Endothelial cell of umbilical vein (primary cell): Measurements from ENCODE around the gene GSPT1. TPM values are rescaled to one million over a fixed set of nuclear protein-coding genes. Genes with fewer than 3 reads are reported as not detected.

Source experiments
- BruUV-seq: library from RNA; stranded (reverse); fragments of 400-500 nt; replicated peaks from 2 replicates; lab custom pipeline; 2021; lab: Mats Ljungman, UMichigan
- CTCF ChIA-PET: fragments of 300-600, 350-600 bp; sonication (Branson Sonifier 250); formaldehyde crosslinking; loops from one replicate; lab custom pipeline; 2021; ENCODE audit warnings: antibody characterized with exemption, inconsistent platforms; lab: Charles Lee
- POLR2A ChIA-PET: fragments of 300-600, 350-600 bp; sonication (Branson Sonifier 250); formaldehyde crosslinking; loops from one replicate; lab custom pipeline; 2021; ENCODE audit warnings: antibody characterized with exemption, inconsistent platforms; lab: Charles Lee
- DNase-seq: peaks from one replicate; pipeline ENCODE4 v3.0.0-alpha.2; 2011; ENCODE audit warnings: low read depth, low spot score
- FAIRE-seq: peaks from 2 replicates; lab custom pipeline; 2011; peaks lifted over from hg19 to GRCh38; lab: Jason Lieb, UNC
- H2AFZ ChIP-seq: 2 replicates; pipeline ENCODE4 v1.6.0; 2012; ENCODE audit warnings: low read depth, low read length, control low read depth, inconsistent platforms
- H3K27ac ChIP-seq: 2 replicates; pipeline ENCODE4 v1.5.1; 2011; ENCODE audit warnings: low read depth, mild to moderate bottlenecking, control low read depth, low read length, moderate library complexity; ENCODE audit not compliant: insufficient read depth
- H3K27me3 ChIP-seq, 2 experiments: 2 replicates each; pipeline versions ENCODE4 v1.6.0 to v1.6.1; 2011; ENCODE audit warnings: low read length in 2 of 2, mixed read lengths in 1 of 2; ENCODE audit not compliant: control insufficient read depth in 2 of 2, insufficient read depth in 2 of 2
- H3K36me3 ChIP-seq, 2 experiments: 2 replicates in 1 of 2; 3 replicates in 1 of 2; pipeline ENCODE4 v1.5.1; 2011; ENCODE audit warnings: low read length in 2 of 2, mild to moderate bottlenecking in 1 of 2, moderate library complexity in 1 of 2; ENCODE audit not compliant: control insufficient read depth in 2 of 2, insufficient read depth in 2 of 2; ENCODE audit errors: extremely low read depth in 1 of 2
- H3K4me1 ChIP-seq: 3 replicates; pipeline ENCODE4 v1.5.1; 2011; ENCODE audit warnings: mild to moderate bottlenecking, low read length; ENCODE audit not compliant: control insufficient read depth, insufficient read depth; ENCODE audit errors: extremely low read depth
- H3K4me2 ChIP-seq: 2 replicates; pipeline ENCODE4 v1.6.1; 2011; ENCODE audit warnings: low read length, control low read depth, mixed read lengths; ENCODE audit not compliant: insufficient read depth
- H3K4me3 ChIP-seq, 3 experiments: fragments of 200-600 bp in 1 of 3; sonication (generic), shearing (Covaris generic) in 1 of 3; replicated peaks in 1 of 3; 2 replicates each; pipeline ENCODE4 v1.5.1; 2011 to 2016; ENCODE audit warnings: control low read depth in 3 of 3, low read length in 3 of 3, mild to moderate bottlenecking in 2 of 3, inconsistent platforms in 1 of 3, low read depth in 1 of 3, moderate library complexity in 1 of 3; ENCODE audit not compliant: insufficient read depth in 1 of 3
- H3K79me2 ChIP-seq: 2 replicates; pipeline ENCODE4 v1.6.0; 2012; ENCODE audit warnings: low read length, inconsistent platforms; ENCODE audit not compliant: control insufficient read depth, insufficient read depth
- H3K9ac ChIP-seq: replicated peaks from 2 replicates; pipeline ENCODE3; 2011; ENCODE audit warnings: low read length, control low read depth; ENCODE audit not compliant: insufficient read depth; ENCODE audit errors: extremely low read depth
- H3K9me1 ChIP-seq: replicated peaks from 3 replicates; pipeline ENCODE4 v1.6.0; 2011; ENCODE audit warnings: mild to moderate bottlenecking, low read length; ENCODE audit not compliant: control insufficient read depth, insufficient read depth; ENCODE audit errors: extremely low read depth
- H3K9me3 ChIP-seq: replicated peaks from 2 replicates; pipeline ENCODE4 v1.5.1; 2012; ENCODE audit warnings: low read length, inconsistent platforms; ENCODE audit not compliant: control insufficient read depth, insufficient read depth
- H4K20me1 ChIP-seq: replicated peaks from 2 replicates; pipeline ENCODE3; 2011; ENCODE audit warnings: mild to moderate bottlenecking, low read length; ENCODE audit not compliant: control insufficient read depth, insufficient read depth; ENCODE audit errors: extremely low read depth
- EZH2 ChIP-seq: IDR thresholded peaks from 2 replicates; pipeline ENCODE4 v1.6.1; 2012; ENCODE audit warnings: borderline replicate concordance, low read depth, mild to moderate bottlenecking, moderate library complexity, low read length, inconsistent platforms; ENCODE audit not compliant: severe bottlenecking
- FOS ChIP-seq: IDR thresholded peaks from 2 replicates; pipeline ENCODE4 v1.6.1; 2011; ENCODE audit warnings: mild to moderate bottlenecking, low read length, moderate library complexity, borderline replicate concordance; ENCODE audit not compliant: insufficient read depth
- GATA2 ChIP-seq: IDR thresholded peaks from 2 replicates; pipeline ENCODE4 v1.7.0; 2011; ENCODE audit warnings: low read depth, mild to moderate bottlenecking, moderate library complexity, mixed read lengths, low read length; ENCODE audit not compliant: insufficient read length, insufficient read depth
- JUN ChIP-seq: IDR thresholded peaks from 2 replicates; pipeline ENCODE4 v1.6.1; 2011; ENCODE audit warnings: borderline replicate concordance, low read depth; ENCODE audit not compliant: insufficient read length, insufficient read depth
- MAX ChIP-seq: IDR thresholded peaks from 2 replicates; pipeline ENCODE4 v1.6.1; 2011; ENCODE audit not compliant: insufficient read depth, insufficient read length
- MYC ChIP-seq: IDR thresholded peaks from one replicate; pipeline ENCODE4 v1.6.1; 2011; ENCODE audit warnings: mild to moderate bottlenecking, low read depth, low read length
- POLR2A ChIP-seq: IDR thresholded peaks from 2 replicates; pipeline ENCODE4 v1.6.1; 2012; ENCODE audit warnings: low read depth, mild to moderate bottlenecking, control low read depth, low read length
- POLR2AphosphoS5 ChIP-seq: IDR thresholded peaks from 2 replicates; pipeline ENCODE4 v1.6.1; 2012; ENCODE audit warnings: low read depth, mild to moderate bottlenecking, control low read depth, low read length, moderate library complexity; ENCODE audit not compliant: insufficient read depth
- dilution Hi-C: fragments of 300-500 bp; cut with MboI; formaldehyde crosslinking; loops from one replicate; pipeline ENCODE4 v1.15.0; 2019; ENCODE audit warnings: low sequenced_read_pairs; ENCODE audit not compliant: extremely low pct_ligation_motif_present
- intact Hi-C: fragments of 100-400 bp; cut with micrococcal nuclease; formaldehyde crosslinking; loops from one replicate; pipeline ENCODE4 v1.10.0; 2022
- polyA plus RNA-seq, 4 experiments: library from polyadenylated mRNA; depleted of rRNA in 3 of 4; stranded (reverse) in 3 of 4; unstranded in 1 of 4; fragments of >200 nt; gene quantifications; 2 replicates each; pipeline versions ENCODE4 v1.2.1 to v1.2.3, GENCODE V29; 2011 to 2012; ENCODE audit warnings: missing spikeins in 1 of 4
- total RNA-seq: library from RNA; stranded (reverse); gene quantifications from 2 replicates; pipeline ENCODE4 v1.2.3, GENCODE V29; 2021
- TF ChIP-seq, protein P1 (sequence below), 2 donors: IDR thresholded peaks; 1 replicate in 1 of 2; 2 replicates in 1 of 2; pipeline ENCODE4 v1.5.1; 2011; ENCODE audit warnings: low read length in 2 of 2, mild to moderate bottlenecking in 2 of 2, moderate library complexity in 2 of 2, control low read depth in 1 of 2, inconsistent platforms in 1 of 2, low read depth in 1 of 2; ENCODE audit not compliant: insufficient read depth in 1 of 2; ENCODE audit errors: extremely low read depth in 1 of 2

Gene GSPT1
- total and polyA plus RNA-seq, 2 donors (not counting 3 experiments of a cell fraction or from before 2014, with no cell fraction given), result 40.3 to 152 TPM

GRCh38 chr16:11844499-11844898 is 71.3 kb downstream of the GSPT1 start:
- H3K4me1 ChIP-seq, result no peaks in the 10 kb centered on the region
- H3K4me3 ChIP-seq, result no peak overlapping the region
- intact Hi-C loops, result no loop called here
- no peaks in the 10 kb centered on the region for H4K20me1 ChIP-seq
- no peaks in the 10 kb centered on the region for H3K9me1 ChIP-seq
- no peaks in the 10 kb centered on the region for H3K27me3 ChIP-seq
- TF ChIP-seq, protein P1, sequence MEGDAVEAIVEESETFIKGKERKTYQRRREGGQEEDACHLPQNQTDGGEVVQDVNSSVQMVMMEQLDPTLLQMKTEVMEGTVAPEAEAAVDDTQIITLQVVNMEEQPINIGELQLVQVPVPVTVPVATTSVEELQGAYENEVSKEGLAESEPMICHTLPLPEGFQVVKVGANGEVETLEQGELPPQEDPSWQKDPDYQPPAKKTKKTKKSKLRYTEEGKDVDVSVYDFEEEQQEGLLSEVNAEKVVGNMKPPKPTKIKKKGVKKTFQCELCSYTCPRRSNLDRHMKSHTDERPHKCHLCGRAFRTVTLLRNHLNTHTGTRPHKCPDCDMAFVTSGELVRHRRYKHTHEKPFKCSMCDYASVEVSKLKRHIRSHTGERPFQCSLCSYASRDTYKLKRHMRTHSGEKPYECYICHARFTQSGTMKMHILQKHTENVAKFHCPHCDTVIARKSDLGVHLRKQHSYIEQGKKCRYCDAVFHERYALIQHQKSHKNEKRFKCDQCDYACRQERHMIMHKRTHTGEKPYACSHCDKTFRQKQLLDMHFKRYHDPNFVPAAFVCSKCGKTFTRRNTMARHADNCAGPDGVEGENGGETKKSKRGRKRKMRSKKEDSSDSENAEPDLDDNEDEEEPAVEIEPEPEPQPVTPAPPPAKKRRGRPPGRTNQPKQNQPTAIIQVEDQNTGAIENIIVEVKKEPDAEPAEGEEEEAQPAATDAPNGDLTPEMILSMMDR (IDR thresholded peaks at IDR 0.05; ENCODE audit: extremely low read depth in 1 of 2, insufficient read depth in 1 of 2, low read depth in 1 of 2, low read length in 2 of 2), result no peak
- TF ChIP-seq FOS (no peak), MAX (no peak), POLR2AphosphoS5 (no peak), GATA2 (no peak), MYC (no peak), JUN (no peak), EZH2 (no peak), POLR2A (no peak)
- no peak overlapping the region for H3K27ac ChIP-seq
- H3K36me3 ChIP-seq, result peaks cover 37 to 40% of the 10 kb centered on the region in 2 experiments
- H3K9ac ChIP-seq, result no peak overlapping the region
- no peak for FAIRE-seq
- dilution Hi-C loops, result no loop called here
- no peaks in the 10 kb centered on the region for H3K9me3 ChIP-seq
- no peak overlapping the region for H3K4me2 ChIP-seq
- ChIA-PET CTCF (no interaction called here), POLR2A (no interaction called here)
- no peak overlapping the region for H2AFZ ChIP-seq
- peaks cover 38% of the 10 kb centered on the region for H3K79me2 ChIP-seq
- BruUV-seq, result no TSS peak
- no peak for DNase-seq
